Measurements from ENCODE around the gene ZCCHC3.

- TF ChIP-seq CTCF (IDR thresholded peaks at IDR 0.05) (no peak), POLR2A (IDR thresholded peaks at IDR 0.05) (no peak)
Observed at GRCh38 chr20:328027-328974, 30.9 kb downstream of the ZCCHC3 start.

All from right lobe of liver (tissue), 4 donors.